DND-41 (cell line): ENCODE results near the gene NR2C1.

ENCODE experiments used
- CTCF ChIP-seq: IDR thresholded peaks from 2 replicates; pipeline ENCODE4 v1.5.1; 2012; ENCODE audit warnings: borderline replicate concordance, low read length, moderate library complexity, mild to moderate bottlenecking; ENCODE audit not compliant: poor library complexity, severe bottlenecking; ENCODE audit errors: extremely low read depth
- EZH2 ChIP-seq: IDR thresholded peaks from 3 replicates; pipeline ENCODE4 v1.6.1; 2012; ENCODE audit warnings: borderline replicate concordance, low read depth, mild to moderate bottlenecking, moderate library complexity, low read length, inconsistent platforms; ENCODE audit not compliant: severe bottlenecking

- TF ChIP-seq CTCF (no peak), EZH2 (no peak)
Observed at GRCh38 chr12:95017482-95017881, 55.9 kb downstream of the NR2C1 start.
